Fibroblast of skin of back (primary cell): ENCODE measurements around the gene AKNA.

ENCODE experiments used
- DNase-seq: peaks from one replicate; pipeline ENCODE4 v3.0.0-alpha.2; 2013

AKNA gene

GRCh38 chr9:114316605-114317230 lies 71.1 kb downstream of the AKNA start:
- no peak for DNase-seq

GRCh38 chr9:114315723-114316363 lies 71.9 kb downstream of the AKNA start:
- DNase-seq: no peak

- no peak for DNase-seq
Observed at GRCh38 chr9:114314881-114315722, 72.7 kb downstream of the AKNA start.

GRCh38 chr9:114314256-114314867 lies 73.4 kb downstream of the AKNA start:
- DNase-seq: no peak

- no peak for DNase-seq
Observed at GRCh38 chr9:114313186-114313585, 74.6 kb downstream of the AKNA start.

GRCh38 chr9:114312513-114312875 lies 75.3 kb downstream of the AKNA start:
- DNase-seq: no peak

- DNase-seq: no peak
Observed at GRCh38 chr9:114311571-114312512, 75.9 kb downstream of the AKNA start.

GRCh38 chr9:114310471-114311450 lies 77.0 kb downstream of the AKNA start:
- no peak for DNase-seq

GRCh38 chr9:114309096-114309495 lies 78.7 kb downstream of the AKNA start:
- no peak for DNase-seq

- DNase-seq: no peak
Observed at GRCh38 chr9:114308361-114308950, 79.3 kb downstream of the AKNA start.

- no peak for DNase-seq
Observed at GRCh38 chr9:114307899-114308267, 79.9 kb downstream of the AKNA start.

- DNase-seq: no peak
Observed at GRCh38 chr9:114304416-114305188, 83.2 kb downstream of the AKNA start.

GRCh38 chr9:114303977-114304376 lies 83.8 kb downstream of the AKNA start:
- no peak for DNase-seq

GRCh38 chr9:114303571-114303970 lies 84.2 kb downstream of the AKNA start:
- no peak for DNase-seq

- DNase-seq: no peak
Observed at GRCh38 chr9:114302727-114303126, 85.1 kb downstream of the AKNA start.

- DNase-seq: no peak
Observed at GRCh38 chr9:114301798-114302565, 85.8 kb downstream of the AKNA start.

- no peak for DNase-seq
Observed at GRCh38 chr9:114300846-114301797, 86.7 kb downstream of the AKNA start.
